Caco-2 (cell line): ENCODE results near the gene FZD4. TPM values are rescaled to one million over a fixed set of nuclear protein-coding genes. Genes with fewer than 3 reads are reported as not detected.

Experiments used
- BruUV-seq: library from RNA; stranded (reverse); fragments of 400-500 nt; replicated peaks from 2 replicates; lab custom pipeline; 2021; lab: Mats Ljungman, UMichigan
- CTCF ChIA-PET: fragments of 300-600 bp; sonication (Branson Sonifier 250); formaldehyde crosslinking; loops from one replicate; lab custom pipeline; 2022; ENCODE audit warnings: antibody characterized with exemption; lab: Charles Lee
- POLR2A ChIA-PET: fragments of 300-600 bp; sonication (Branson Sonifier 250); formaldehyde crosslinking; loops from one replicate; lab custom pipeline; 2022; ENCODE audit warnings: antibody characterized with exemption; lab: Charles Lee
- DNase-seq, 2 experiments: peaks; one replicate each; pipeline versions ENCODE4 v3.0.0 to v3.0.0-alpha.2; 2020 to 2022
- H3K27me3 ChIP-seq: replicated peaks from 2 replicates; pipeline ENCODE4 v1.6.0; 2011; ENCODE audit warnings: low read length; ENCODE audit not compliant: control insufficient read depth, insufficient read depth
- H3K36me3 ChIP-seq: 2 replicates; pipeline ENCODE4 v1.5.1; 2011; ENCODE audit warnings: low read length; ENCODE audit not compliant: control insufficient read depth, insufficient read depth
- H3K4me1 ChIP-seq: fragments of 250-450 bp; sonication (Bioruptor Pico); 2 replicates; pipeline ENCODE4 v1.5.1; 2020; ENCODE audit warnings: mild to moderate bottlenecking
- H3K4me3 ChIP-seq: 2 replicates; pipeline ENCODE4 v1.5.1; 2011; ENCODE audit warnings: low read depth, mild to moderate bottlenecking, control low read depth, low read length
- H3K9me3 ChIP-seq: fragments of 250-450 bp; sonication (Bioruptor Pico); 2 replicates; pipeline ENCODE4 v1.5.1; 2020; ENCODE audit warnings: mild to moderate bottlenecking, moderate library complexity
- H3K27ac Mint-ChIP-seq: one replicate; pipeline ENCODE4 v1.8.0; 2022; ENCODE audit warnings: mixed read lengths; ENCODE audit not compliant: unreplicated experiment
- H3K27me3 Mint-ChIP-seq: one replicate; pipeline ENCODE4 v1.8.0; 2022; ENCODE audit warnings: mixed read lengths; ENCODE audit not compliant: insufficient read depth, unreplicated experiment
- H3K36me3 Mint-ChIP-seq: one replicate; pipeline ENCODE4 v1.8.0; 2022; ENCODE audit warnings: mild to moderate bottlenecking, mixed read lengths; ENCODE audit not compliant: insufficient read depth, unreplicated experiment
- H3K4me1 Mint-ChIP-seq: one replicate; pipeline ENCODE4 v1.8.0; 2022; ENCODE audit warnings: low read depth, mixed read lengths; ENCODE audit not compliant: unreplicated experiment
- H3K4me3 Mint-ChIP-seq: one replicate; pipeline ENCODE4 v1.8.0; 2022; ENCODE audit warnings: mild to moderate bottlenecking, moderate library complexity, mixed read lengths; ENCODE audit not compliant: unreplicated experiment
- H3K9me3 Mint-ChIP-seq: one replicate; pipeline ENCODE4 v1.8.0; 2022; ENCODE audit warnings: mixed read lengths; ENCODE audit not compliant: unreplicated experiment
- CTCF ChIP-seq, 2 experiments: fragments of 200-600 bp in 1 of 2; IDR thresholded peaks; 1 replicate in 1 of 2; 2 replicates in 1 of 2; pipeline versions ENCODE4 v1.5.1 to v1.8.0; 2011 to 2022; ENCODE audit warnings: antibody characterized with exemption in 1 of 2, control low read depth in 1 of 2, inconsistent platforms in 1 of 2, low read depth in 1 of 2, low read length in 1 of 2, mild to moderate bottlenecking in 1 of 2, moderate library complexity in 1 of 2; ENCODE audit not compliant: insufficient read depth in 1 of 2, severe bottlenecking in 1 of 2, unreplicated experiment in 1 of 2
- intact Hi-C: fragments of 100-400 bp; cut with micrococcal nuclease; formaldehyde crosslinking; loops from one replicate; pipeline ENCODE4 v1.10.0; 2022; ENCODE audit not compliant: unreplicated experiment
- total RNA-seq: library from RNA; stranded (reverse); gene quantifications from 2 replicates; pipeline ENCODE4 v1.2.3, GENCODE V29; 2022

The FZD4 gene
- total RNA-seq, 1 experiment from 2014 or later = 78.4 TPM

- ChIA-PET POLR2A (no interaction called here), CTCF (no interaction called here)
- Mint-ChIP-seq H3K27me3 (no peaks in the 10 kb centered on the region), H3K9me3 (peaks cover 24% of the 10 kb centered on the region), H3K27ac (no peak overlapping the region), H3K4me3 (no peak overlapping the region), H3K4me1 (peaks cover 13% of the 10 kb centered on the region), H3K36me3 (peaks cover 7% of the 10 kb centered on the region)
- no peaks in the 10 kb centered on the region for H3K27me3 ChIP-seq
- peaks cover 9% of the 10 kb centered on the region; the same call in 1 of the 2 replicates for H3K9me3 ChIP-seq
- DNase-seq = no peak
- H3K4me1 ChIP-seq = peaks cover 18% of the 10 kb centered on the region
- intact Hi-C loops = no loop called here
- no peak overlapping the region for H3K4me3 ChIP-seq
- TF ChIP-seq CTCF (IDR thresholded peaks at IDR 0.05; ENCODE audit: insufficient read depth in 1 of 2, low read depth in 1 of 2, low read length in 1 of 2, severe bottlenecking in 1 of 2, unreplicated experiment in 1 of 2) = no peak
- BruUV-seq = no TSS peak
- no peaks in the 10 kb centered on the region for H3K36me3 ChIP-seq
Measured at GRCh38 chr11:86914865-86915519, 40.2 kb downstream of the FZD4 start.

- H3K4me3 ChIP-seq = no peak overlapping the region
- H3K36me3 ChIP-seq = no peaks in the 10 kb centered on the region
- Mint-ChIP-seq H3K9me3 (peaks cover 24% of the 10 kb centered on the region), H3K27me3 (no peaks in the 10 kb centered on the region), H3K4me1 (peaks cover 6% of the 10 kb centered on the region), H3K27ac (no peak overlapping the region), H3K4me3 (no peak overlapping the region), H3K36me3 (peaks cover 7% of the 10 kb centered on the region)
- no peak for TF ChIP-seq CTCF (IDR thresholded peaks at IDR 0.05; ENCODE audit: insufficient read depth in 1 of 2, low read depth in 1 of 2, low read length in 1 of 2, severe bottlenecking in 1 of 2, unreplicated experiment in 1 of 2)
- intact Hi-C loops = no loop called here
- no peaks in the 10 kb centered on the region for H3K27me3 ChIP-seq
- H3K4me1 ChIP-seq = peaks cover 14% of the 10 kb centered on the region
- CTCF ChIA-PET = no interaction called here
- no TSS peak for BruUV-seq
- DNase-seq = no peak
- H3K9me3 ChIP-seq = peaks cover 9% of the 10 kb centered on the region; the same call in 1 of the 2 replicates
- POLR2A ChIA-PET = no interaction called here
Measured at GRCh38 chr11:86912238-86912637, 43.0 kb downstream of the FZD4 start.

GRCh38 chr11:86910592-86910991 is 44.6 kb downstream of the FZD4 start:
- CTCF ChIA-PET = interaction anchor here (0.6 kb wide), 1 partner anchor 16 kb away, joined by 3 read pairs; no protein-coding TSS in a partner anchor
- Histone ChIP-seq H3K4me3 (no peak overlapping the region), H3K36me3 (no peaks in the 10 kb centered on the region), H3K27me3 (no peaks in the 10 kb centered on the region), H3K9me3 (peaks cover 9% of the 10 kb centered on the region; the same call in 1 of the 2 replicates), H3K4me1 (peaks cover under 1% of the 10 kb centered on the region)
- intact Hi-C loops = no loop called here
- H3K4me3 Mint-ChIP-seq = no peak overlapping the region
- POLR2A ChIA-PET = no interaction called here
- no peak overlapping the region for H3K27ac Mint-ChIP-seq
- TF ChIP-seq CTCF (IDR thresholded peaks at IDR 0.05; ENCODE audit: insufficient read depth in 1 of 2, low read depth in 1 of 2, low read length in 1 of 2, severe bottlenecking in 1 of 2, unreplicated experiment in 1 of 2) = no peak
- BruUV-seq = no TSS peak
- H3K27me3 Mint-ChIP-seq = no peaks in the 10 kb centered on the region
- DNase-seq = no peak
- peaks cover 6% of the 10 kb centered on the region for H3K4me1 Mint-ChIP-seq
- H3K36me3 Mint-ChIP-seq = peaks cover 7% of the 10 kb centered on the region
- peaks cover 24% of the 10 kb centered on the region for H3K9me3 Mint-ChIP-seq
